CD14-positive monocyte (primary cell): ENCODE data around the gene SPATA13. TPM values are rescaled to one million over a fixed set of nuclear protein-coding genes. Genes with fewer than 3 reads are reported as not detected.
A peak's percentile ranks its signal among the peaks of the same experiment; 100 is the strongest.

ENCODE experiments used
- DNase-seq, 3 donors: peaks; one replicate each; pipeline ENCODE4 v3.0.0-alpha.2; 2011 to 2022
- H2AFZ ChIP-seq: 2 replicates; pipeline ENCODE4 v1.6.0; 2012; ENCODE audit warnings: mild to moderate bottlenecking, low read depth, low read length, inconsistent platforms; ENCODE audit not compliant: insufficient read depth, poor library complexity, severe bottlenecking
- H3K27ac ChIP-seq, 2 donors: 1 replicate in 1 of 2; 2 replicates in 1 of 2; pipeline ENCODE4 v1.5.1; 2012 to 2013; ENCODE audit warnings: low read length in 2 of 2, control low read depth in 1 of 2, inconsistent platforms in 1 of 2, low read depth in 1 of 2, mild to moderate bottlenecking in 1 of 2
- H3K27me3 ChIP-seq, 2 donors: one replicate each; pipeline versions ENCODE4 v1.6.0 to v1.6.1; 2011 to 2013; ENCODE audit warnings: low read length in 2 of 2; ENCODE audit not compliant: control insufficient read depth in 2 of 2, insufficient read depth in 2 of 2
- H3K36me3 ChIP-seq, 2 donors: replicated peaks in 1 of 2; 1 replicate in 1 of 2; 2 replicates in 1 of 2; pipeline versions ENCODE4 v1.5.1 to v1.6.1; 2012 to 2013; ENCODE audit warnings: low read length in 2 of 2, control low read depth in 1 of 2, inconsistent platforms in 1 of 2, mild to moderate bottlenecking in 1 of 2; ENCODE audit not compliant: insufficient read depth in 2 of 2, control insufficient read depth in 1 of 2
- H3K4me1 ChIP-seq, 2 donors: 1 replicate in 1 of 2; 2 replicates in 1 of 2; pipeline versions ENCODE4 v1.5.1 to v1.6.1; 2012 to 2013; ENCODE audit warnings: low read length in 2 of 2, control low read depth in 1 of 2, inconsistent platforms in 1 of 2, mild to moderate bottlenecking in 1 of 2, moderate library complexity in 1 of 2; ENCODE audit not compliant: insufficient read depth in 2 of 2, control insufficient read depth in 1 of 2
- H3K4me2 ChIP-seq: replicated peaks from 2 replicates; pipeline ENCODE3; 2012; ENCODE audit warnings: low read length, moderate library complexity, mild to moderate bottlenecking; ENCODE audit not compliant: poor library complexity, severe bottlenecking; ENCODE audit errors: extremely low read depth
- H3K4me3 ChIP-seq, 3 experiments: fragments of 200-600 bp in 1 of 3; sonication (generic) in 1 of 3; replicated peaks in 1 of 3; 1 replicate in 2 of 3; 2 replicates in 1 of 3; pipeline ENCODE4 v1.5.1; 2011 to 2013; ENCODE audit warnings: low read length in 3 of 3, mild to moderate bottlenecking in 3 of 3, control low read depth in 2 of 3, low read depth in 2 of 3, inconsistent platforms in 1 of 3, moderate library complexity in 1 of 3
- H3K79me2 ChIP-seq: 2 replicates; pipeline ENCODE4 v1.6.0; 2012; ENCODE audit warnings: mild to moderate bottlenecking, control low read depth, inconsistent platforms, low read length, moderate library complexity; ENCODE audit not compliant: insufficient read depth
- H3K9ac ChIP-seq: 2 replicates; pipeline ENCODE4 v1.6.0; 2017; ENCODE audit warnings: low read length, mild to moderate bottlenecking; ENCODE audit not compliant: insufficient read depth, poor library complexity, severe bottlenecking
- H3K9me3 ChIP-seq, 2 donors: replicated peaks in 1 of 2; 1 replicate in 1 of 2; 2 replicates in 1 of 2; pipeline versions ENCODE4 v1.5.1 to v1.6.1; 2012 to 2013; ENCODE audit warnings: low read length in 2 of 2, control low read depth in 1 of 2; ENCODE audit not compliant: control insufficient read depth in 1 of 2, insufficient read depth in 1 of 2
- H4K20me1 ChIP-seq: 2 replicates; pipeline ENCODE4 v1.6.0; 2012; ENCODE audit warnings: mild to moderate bottlenecking, low read length, control low read depth, moderate library complexity; ENCODE audit not compliant: insufficient read depth
- H3K27ac Mint-ChIP-seq, 7 donors: one replicate each; pipeline ENCODE4 v1.8.0; 2020; ENCODE audit warnings: mild to moderate bottlenecking in 7 of 7, mixed read lengths in 7 of 7, moderate library complexity in 6 of 7, inconsistent platforms in 2 of 7
- H3K27me3 Mint-ChIP-seq, 3 donors: one replicate each; pipeline ENCODE4 v1.8.0; 2021 to 2022; ENCODE audit warnings: low read depth in 3 of 3, mild to moderate bottlenecking in 3 of 3, mixed read lengths in 3 of 3, moderate library complexity in 3 of 3, inconsistent platforms in 1 of 3
- H3K36me3 Mint-ChIP-seq, 2 donors: one replicate each; pipeline ENCODE4 v1.8.0; 2020; ENCODE audit warnings: mixed read lengths in 2 of 2, inconsistent platforms in 1 of 2, mild to moderate bottlenecking in 1 of 2
- H3K4me1 Mint-ChIP-seq: one replicate; pipeline ENCODE4 v1.8.0; 2020; ENCODE audit warnings: mild to moderate bottlenecking, mixed read lengths
- H3K4me3 Mint-ChIP-seq, 2 donors: one replicate each; pipeline ENCODE4 v1.8.0; 2020; ENCODE audit warnings: mild to moderate bottlenecking in 2 of 2, mixed read lengths in 2 of 2, moderate library complexity in 1 of 2
- H3K9me3 Mint-ChIP-seq, 7 donors: one replicate each; pipeline ENCODE4 v1.8.0; 2020 to 2022; ENCODE audit warnings: mixed read lengths in 7 of 7, mild to moderate bottlenecking in 6 of 7, moderate library complexity in 6 of 7, inconsistent platforms in 2 of 7
- CTCF ChIP-seq: fragments of 200-600 bp; IDR thresholded peaks from one replicate; pipeline ENCODE4 v1.8.0; 2022; ENCODE audit warnings: antibody characterized with exemption, mild to moderate bottlenecking
- WGBS: methylation state at CpG from one replicate; pipeline ENCODE4 v1.1.5; 2013; ENCODE audit warnings: missing lambda C conversion rate; ENCODE audit not compliant: insufficient coverage; 5-methylcytosine and 5-hydroxymethylcytosine counted together
- intact Hi-C, 2 donors: fragments of 100-400 bp; cut with micrococcal nuclease; formaldehyde crosslinking; loops; one replicate each; pipeline versions ENCODE4 v1.15.0 to v1.15.1; 2023
- polyA plus RNA-seq, 3 donors: library from polyadenylated mRNA; depleted of rRNA in 1 of 3; unstranded in 2 of 3; stranded (reverse) in 1 of 3; fragments of 300-500 nt in 2 of 3; fragments of >200 nt in 1 of 3; fragmentation: Illumina TruSeq in 2 of 3; gene quantifications; 1 replicate in 2 of 3; 2 replicates in 1 of 3; pipeline ENCODE4 v1.2.3, GENCODE V29; 2012 to 2021

SPATA13 gene
- polyA plus RNA-seq, 3 donors = 9.3 to 44.7 (median 11.6) TPM

- 82% methylated on average over 16 of the region's 17 CpGs for WGBS
These were observed 91.0 kb downstream of the SPATA13 start for GRCh38 chr13:24251525-24251924.

DNA sequence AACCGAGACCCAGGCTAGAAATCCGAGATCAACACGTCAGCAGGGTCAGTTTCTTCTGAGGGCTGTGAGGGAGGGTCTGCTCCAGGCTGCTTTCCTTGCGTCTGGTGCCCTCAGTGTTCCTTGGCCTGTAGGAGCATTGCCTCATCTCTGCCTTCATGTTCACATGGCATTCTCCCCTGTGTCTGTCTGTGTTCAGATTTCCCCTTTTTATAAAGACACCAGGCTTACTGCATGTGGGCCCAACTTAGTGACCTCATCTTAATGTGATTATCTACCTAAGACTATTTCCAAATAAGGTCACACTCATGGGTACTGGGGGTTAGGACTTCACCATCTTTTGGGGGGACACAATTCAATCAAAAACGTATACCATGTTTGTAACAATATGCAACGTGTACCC, 91.6 kb downstream of the SPATA13 start:
- Histone ChIP-seq H3K27me3 (no peaks in the 10 kb centered on the region), H3K36me3 (no peaks in the 10 kb centered on the region), H3K79me2 (no peaks in the 10 kb centered on the region), H3K27ac (peak overlapping the region; percentile 93 to 99), H3K9me3 (no peaks in the 10 kb centered on the region), H3K4me2 (no peak overlapping the region), H4K20me1 (no peaks in the 10 kb centered on the region), H2AFZ (no peak overlapping the region), H3K4me1 (peaks cover 59 to 71% of the 10 kb centered on the region in 2 donors), H3K9ac (no peak overlapping the region), H3K4me3 (no peak overlapping the region)
- H3K27me3 Mint-ChIP-seq = peaks cover 0 to 4% (median 2%) of the 10 kb centered on the region in 3 donors
- peaks cover 0 to 4% (median 0%) of the 10 kb centered on the region in 7 donors for H3K9me3 Mint-ChIP-seq
- peaks cover 0 to 3% of the 10 kb centered on the region in 2 donors for H3K36me3 Mint-ChIP-seq
- intact Hi-C loops = loop anchor here in 1 of 2 donors (5.0 kb wide), 1 partner anchor 35 kb away; no protein-coding TSS in a partner anchor
- 93% methylated on average over 3 of the region's 6 CpGs for WGBS
- DNase-seq = peak; percentile 58 to 81 (median 77)
- H3K27ac Mint-ChIP-seq = peak overlapping the region; percentile 75 to 99 (median 96)
- H3K4me1 Mint-ChIP-seq = peaks cover 73% of the 10 kb centered on the region
- peak overlapping the region; percentile 53 to 57 for H3K4me3 Mint-ChIP-seq
- TF ChIP-seq CTCF = no peak

More at GRCh38 chr13:24251525-24251924, 91.0 kb downstream of the SPATA13 start:
- Histone ChIP-seq H3K36me3 (no peaks in the 10 kb centered on the region), H3K27ac (peak overlapping the region; percentile 21 to 99), H3K9me3 (no peaks in the 10 kb centered on the region), H3K79me2 (no peaks in the 10 kb centered on the region), H3K27me3 (no peaks in the 10 kb centered on the region), H3K9ac (no peak overlapping the region), H2AFZ (peak overlapping the region; percentile 3), H3K4me1 (peaks cover 59 to 71% of the 10 kb centered on the region in 2 donors), H3K4me2 (no peak overlapping the region), H4K20me1 (no peaks in the 10 kb centered on the region), H3K4me3 (no peak overlapping the region)
- peaks cover 0 to 3% of the 10 kb centered on the region in 2 donors for H3K36me3 Mint-ChIP-seq
- no peak for TF ChIP-seq CTCF
- DNase-seq = no peak
- H3K27me3 Mint-ChIP-seq = peaks cover 0 to 4% (median 0%) of the 10 kb centered on the region in 3 donors
- H3K27ac Mint-ChIP-seq = peak overlapping the region in 6 of 7 donors; percentile 60 to 99 (median 92)
- H3K4me1 Mint-ChIP-seq = peaks cover 76% of the 10 kb centered on the region
- peaks cover 0 to 4% (median 0%) of the 10 kb centered on the region in 7 donors for H3K9me3 Mint-ChIP-seq
- intact Hi-C loops = loop anchor here in 1 of 2 donors (5.0 kb wide), 1 partner anchor 36 kb away; no protein-coding TSS in a partner anchor
- peak overlapping the region in 1 of 2 donors; percentile 53 for H3K4me3 Mint-ChIP-seq
